ENCODE results near the gene LIPT2. TPM values are rescaled to one million over a fixed set of nuclear protein-coding genes. Genes with fewer than 3 reads are reported as not detected.
"Not testable (repeated sequence)": the region's sequence is repeated elsewhere in the genome, so short reads cannot be mapped to it uniquely, and the experiment has no call there.

The LIPT2 gene
- total RNA-seq (3.2 TPM), polyA plus RNA-seq (ENCODE audit: insufficient read depth in 1 of 8, insufficient read length in 8 of 8, low replicate concordance in 1 of 8) (1 to 10 TPM; 1.3 to 2.6 (median 2.3) TPM)
- long read RNA-seq, donor 1: 0 reads
- long read RNA-seq, donor 2, partial matches to known transcripts: 0 of 1 reads
- long read RNA-seq, donor 2, other reads (novel, unspliced or antisense): 0 of 1 reads
- long read RNA-seq, donor 3: 0 reads
- long read RNA-seq, donor 4: 0 reads
- long read RNA-seq, donor 5, partial matches to known transcripts: 0 of 3 reads
- long read RNA-seq, donor 5, other reads (novel, unspliced or antisense): 0 of 3 reads
- long read RNA-seq, donor 6, partial matches to known transcripts: 0 of 2 reads
- long read RNA-seq, donor 6, other reads (novel, unspliced or antisense): 0 of 2 reads
- long read RNA-seq, donor 7, partial matches to known transcripts: 0 of 1 reads
- long read RNA-seq, donor 7, other reads (novel, unspliced or antisense): 0 of 1 reads
- long read RNA-seq, donor 8, partial matches to known transcripts: 0 of 1 reads
- long read RNA-seq, donor 8, other reads (novel, unspliced or antisense): 0 of 1 reads
- long read RNA-seq, donor 9: 0 reads
- long read RNA-seq, donor 10, partial matches to known transcripts: 0 of 1 reads
- long read RNA-seq, donor 10, other reads (novel, unspliced or antisense): 0 of 1 reads
- long read RNA-seq, donor 11, partial matches to known transcripts: 0 of 1 reads
- long read RNA-seq, donor 11, other reads (novel, unspliced or antisense): 0 of 1 reads

- H3K9me3 ChIP-seq (replicated peaks; ENCODE audit: control insufficient read depth, low read depth, low read length): peaks cover 2% of the 10 kb centered on the region
- under 1% methylated on average over 89 of the region's 94 CpGs for WGBS (ENCODE audit: insufficient coverage)
- DNase-seq: peak; percentile 99
- no peaks in the 10 kb centered on the region for H3K36me3 ChIP-seq (ENCODE audit: control insufficient read depth, insufficient read depth, low read length)
- peaks cover 11% of the 10 kb centered on the region for H3K4me1 ChIP-seq (ENCODE audit: control insufficient read depth, insufficient read depth, low read length)
- no peaks in the 10 kb centered on the region for H3K27me3 ChIP-seq (ENCODE audit: control insufficient read depth, insufficient read depth, low read length)
- peak within 1 kb of the TSS; percentile 78 for H3K27ac ChIP-seq (ENCODE audit: low read length)
- H3K4me3 ChIP-seq (ENCODE audit: low read length): peak within 1 kb of the TSS; percentile 57
Measured at GRCh38 chr11:74492974-74493790, at the start of gene LIPT2. Gene LIPT2, minus strand, starts transcription at chr11:74493724. Its CDS starts 21 bp downstream, at chr11:74493703.

- Histone ChIP-seq H3K4me1 (ENCODE audit: control insufficient read depth, insufficient read depth, low read length) (no peaks in the 10 kb centered on the region), H3K4me3 (ENCODE audit: low read length) (no peak overlapping the region), H3K27ac (ENCODE audit: low read length) (no peak overlapping the region), H3K36me3 (ENCODE audit: control insufficient read depth, insufficient read depth, low read length) (no peaks in the 10 kb centered on the region), H3K27me3 (ENCODE audit: control insufficient read depth, insufficient read depth, low read length) (no peaks in the 10 kb centered on the region), H3K9me3 (replicated peaks; ENCODE audit: control insufficient read depth, low read depth, low read length) (peaks cover 3% of the 10 kb centered on the region)
- no peak for DNase-seq
- 92% methylated on average over 9 of the region's 10 CpGs for WGBS (ENCODE audit: insufficient coverage)
Measured at GRCh38 chr11:74541466-74541865, 47.9 kb upstream of the LIPT2 start.

- DNase-seq: no peak
- no peak overlapping the region for H3K4me3 ChIP-seq (ENCODE audit: low read length)
Measured at GRCh38 chr11:74540270-74540669, 46.7 kb upstream of the LIPT2 start.

GRCh38 chr11:74538680-74539079 lies 45.2 kb upstream of the LIPT2 start:
- no peaks in the 10 kb centered on the region for H3K4me1 ChIP-seq (ENCODE audit: control insufficient read depth, insufficient read depth, low read length)
- H3K36me3 ChIP-seq (ENCODE audit: control insufficient read depth, insufficient read depth, low read length): no peaks in the 10 kb centered on the region
- H3K27me3 ChIP-seq (ENCODE audit: control insufficient read depth, insufficient read depth, low read length): no peaks in the 10 kb centered on the region
- no peak overlapping the region for H3K27ac ChIP-seq (ENCODE audit: low read length)
- H3K4me3 ChIP-seq (ENCODE audit: low read length): no peak overlapping the region
- peaks cover under 1% of the 10 kb centered on the region for H3K9me3 ChIP-seq (replicated peaks; ENCODE audit: control insufficient read depth, low read depth, low read length)
- DNase-seq: no peak

More at GRCh38 chr11:74540270-74540669, 46.7 kb upstream of the LIPT2 start:
- Histone ChIP-seq H3K4me1 (ENCODE audit: control insufficient read depth, insufficient read depth, low read length) (no peaks in the 10 kb centered on the region), H3K27ac (ENCODE audit: low read length) (no peak overlapping the region), H3K9me3 (replicated peaks; ENCODE audit: control insufficient read depth, low read depth, low read length) (peaks cover 3% of the 10 kb centered on the region), H3K36me3 (ENCODE audit: control insufficient read depth, insufficient read depth, low read length) (no peaks in the 10 kb centered on the region), H3K27me3 (ENCODE audit: control insufficient read depth, insufficient read depth, low read length) (no peaks in the 10 kb centered on the region)
- 98% methylated on average over 6 of the region's 9 CpGs for WGBS (ENCODE audit: insufficient coverage)

- H3K36me3 ChIP-seq (ENCODE audit: control insufficient read depth, insufficient read depth, low read length): no peaks in the 10 kb centered on the region
Measured at GRCh38 chr11:74535371-74536160, 42.0 kb upstream of the LIPT2 start.

GRCh38 chr11:74534946-74535275 lies 41.4 kb upstream of the LIPT2 start:
- no CpG with 5 or more reads among the region's 10 CpGs for WGBS (ENCODE audit: insufficient coverage)
- not testable (repeated sequence) for H3K36me3 ChIP-seq (ENCODE audit: control insufficient read depth, insufficient read depth, low read length); DNase-seq; H3K4me3 ChIP-seq (ENCODE audit: low read length); H3K27me3 ChIP-seq (ENCODE audit: control insufficient read depth, insufficient read depth, low read length); H3K27ac ChIP-seq (ENCODE audit: low read length); H3K9me3 ChIP-seq (replicated peaks; ENCODE audit: control insufficient read depth, low read depth, low read length); H3K4me1 ChIP-seq (ENCODE audit: control insufficient read depth, insufficient read depth, low read length)

More at GRCh38 chr11:74535371-74536160, 42.0 kb upstream of the LIPT2 start:
- H3K27me3 ChIP-seq (ENCODE audit: control insufficient read depth, insufficient read depth, low read length): no peaks in the 10 kb centered on the region
- WGBS (ENCODE audit: insufficient coverage): 82% methylated on average over 5 of the region's 14 CpGs
- H3K9me3 ChIP-seq (replicated peaks; ENCODE audit: control insufficient read depth, low read depth, low read length): no peaks in the 10 kb centered on the region
- no peaks in the 10 kb centered on the region for H3K4me1 ChIP-seq (ENCODE audit: control insufficient read depth, insufficient read depth, low read length)
- no peak for DNase-seq
- H3K4me3 ChIP-seq (ENCODE audit: low read length): no peak overlapping the region
- no peak overlapping the region for H3K27ac ChIP-seq (ENCODE audit: low read length)

GRCh38 chr11:74534216-74534945 lies 40.9 kb upstream of the LIPT2 start:
- DNase-seq: no peak
- WGBS (ENCODE audit: insufficient coverage): 54% methylated on average over 2 of the region's 8 CpGs
- H3K27ac ChIP-seq (ENCODE audit: low read length): no peak overlapping the region

GRCh38 chr11:74533421-74533820 lies 39.9 kb upstream of the LIPT2 start:
- no peaks in the 10 kb centered on the region for H3K9me3 ChIP-seq (replicated peaks; ENCODE audit: control insufficient read depth, low read depth, low read length)
- H3K27ac ChIP-seq (ENCODE audit: low read length): no peak overlapping the region
- WGBS (ENCODE audit: insufficient coverage): 77% methylated on average over 4 of the region's 9 CpGs
- no peak overlapping the region for H3K4me3 ChIP-seq (ENCODE audit: low read length)
- no peaks in the 10 kb centered on the region for H3K36me3 ChIP-seq (ENCODE audit: control insufficient read depth, insufficient read depth, low read length)
- DNase-seq: no peak
- H3K27me3 ChIP-seq (ENCODE audit: control insufficient read depth, insufficient read depth, low read length): no peaks in the 10 kb centered on the region
- no peaks in the 10 kb centered on the region for H3K4me1 ChIP-seq (ENCODE audit: control insufficient read depth, insufficient read depth, low read length)

More at GRCh38 chr11:74534216-74534945, 40.9 kb upstream of the LIPT2 start:
- H3K4me3 ChIP-seq (ENCODE audit: low read length): no peak overlapping the region
- H3K4me1 ChIP-seq (ENCODE audit: control insufficient read depth, insufficient read depth, low read length): no peaks in the 10 kb centered on the region
- H3K36me3 ChIP-seq (ENCODE audit: control insufficient read depth, insufficient read depth, low read length): no peaks in the 10 kb centered on the region
- H3K9me3 ChIP-seq (replicated peaks; ENCODE audit: control insufficient read depth, low read depth, low read length): no peaks in the 10 kb centered on the region
- H3K27me3 ChIP-seq (ENCODE audit: control insufficient read depth, insufficient read depth, low read length): no peaks in the 10 kb centered on the region
